H9 (cell line): ENCODE data around the gene BAIAP2. TPM values are rescaled to one million over a fixed set of nuclear protein-coding genes. Genes with fewer than 3 reads are reported as not detected.

Source experiments
- DNase-seq: peaks from one replicate; pipeline ENCODE4 v3.0.0-alpha.2; 2017
- H2AFZ ChIP-seq: one replicate; pipeline ENCODE4 v1.6.1; 2013; ENCODE audit warnings: mild to moderate bottlenecking, low read length, control low read depth, moderate library complexity
- H2AK5ac ChIP-seq: 2 replicates; pipeline ENCODE4 v1.6.1; 2013; ENCODE audit warnings: low read length, control low read depth, mixed read lengths; ENCODE audit not compliant: insufficient read length
- H2BK120ac ChIP-seq: one replicate; pipeline ENCODE4 v1.6.1; 2013; ENCODE audit warnings: low read depth, mild to moderate bottlenecking, low read length, control low read depth, inconsistent platforms; ENCODE audit not compliant: poor library complexity, severe bottlenecking
- H2BK12ac ChIP-seq: 2 replicates; pipeline ENCODE4 v1.6.1; 2013; ENCODE audit warnings: low read length, control low read depth, mixed read lengths, low read depth; ENCODE audit not compliant: insufficient read length
- H2BK15ac ChIP-seq: 2 replicates; pipeline ENCODE4 v1.6.1; 2013; ENCODE audit warnings: low read depth, low read length, control low read depth
- H2BK20ac ChIP-seq: one replicate; pipeline ENCODE4 v1.6.1; 2013; ENCODE audit warnings: low read depth, mild to moderate bottlenecking, low read length, control low read depth, inconsistent platforms; ENCODE audit not compliant: poor library complexity, severe bottlenecking
- H2BK5ac ChIP-seq: 2 replicates; pipeline ENCODE4 v1.6.1; 2013; ENCODE audit warnings: low read length, control low read depth, mixed read lengths; ENCODE audit not compliant: insufficient read length
- H3K14ac ChIP-seq: 2 replicates; pipeline ENCODE4 v1.6.1; 2013; ENCODE audit warnings: low read length, control low read depth; ENCODE audit not compliant: insufficient read depth
- H3K18ac ChIP-seq: 2 replicates; pipeline ENCODE4 v1.6.1; 2013; ENCODE audit warnings: low read depth, mild to moderate bottlenecking, mixed read lengths, low read length, control low read depth; ENCODE audit not compliant: insufficient read length
- H3K23ac ChIP-seq: 2 replicates; pipeline ENCODE4 v1.6.1; 2013; ENCODE audit warnings: low read length, control low read depth, mixed read lengths, low read depth; ENCODE audit not compliant: insufficient read length
- H3K23me2 ChIP-seq: 2 replicates; pipeline ENCODE4 v1.6.1; 2013; ENCODE audit warnings: low read depth, mild to moderate bottlenecking, mixed read lengths, low read length, control low read depth; ENCODE audit not compliant: insufficient read length, poor library complexity, severe bottlenecking
- H3K27ac ChIP-seq: 2 replicates; pipeline ENCODE4 v1.5.1; 2013; ENCODE audit warnings: low read length, control low read depth, mixed read lengths, low read depth; ENCODE audit not compliant: insufficient read length
- H3K27me3 ChIP-seq: 2 replicates; pipeline ENCODE4 v1.6.1; 2013; ENCODE audit warnings: low read length, control low read depth, inconsistent platforms; ENCODE audit not compliant: insufficient read depth
- H3K4ac ChIP-seq: 2 replicates; pipeline ENCODE4 v1.6.1; 2013; ENCODE audit warnings: low read depth, mild to moderate bottlenecking, control low read depth, inconsistent platforms, low read length, moderate library complexity
- H3K4me1 ChIP-seq: 2 replicates; pipeline ENCODE4 v1.6.1; 2013; ENCODE audit warnings: low read length, control low read depth, inconsistent platforms; ENCODE audit not compliant: insufficient read depth
- H3K4me2 ChIP-seq: 2 replicates; pipeline ENCODE4 v1.6.1; 2013; ENCODE audit warnings: low read length, control low read depth, mixed read lengths; ENCODE audit not compliant: insufficient read length, insufficient read depth
- H3K56ac ChIP-seq: 2 replicates; pipeline ENCODE4 v1.6.1; 2013; ENCODE audit warnings: low read depth, mild to moderate bottlenecking, mixed read lengths, low read length, control low read depth; ENCODE audit not compliant: insufficient read length
- H3K79me1 ChIP-seq: 2 replicates; pipeline ENCODE4 v1.6.1; 2013; ENCODE audit warnings: low read depth, mild to moderate bottlenecking, moderate library complexity, low read length, control low read depth, inconsistent platforms; ENCODE audit not compliant: insufficient read depth, poor library complexity, severe bottlenecking
- H3K79me2 ChIP-seq: 2 replicates; pipeline ENCODE4 v1.6.1; 2013; ENCODE audit warnings: low read length, control low read depth, inconsistent platforms; ENCODE audit not compliant: insufficient read depth
- H3K9ac ChIP-seq: 2 replicates; pipeline ENCODE4 v1.6.1; 2013; ENCODE audit warnings: low read length, control low read depth, mixed read lengths; ENCODE audit not compliant: insufficient read length; ENCODE audit errors: extremely low read depth
- H3K9me3 ChIP-seq: one replicate; pipeline ENCODE4 v1.6.1; 2013; ENCODE audit warnings: low read depth, low read length, inconsistent platforms; ENCODE audit not compliant: control insufficient read depth
- H3T11ph ChIP-seq: one replicate; pipeline ENCODE4 v1.6.1; 2013; ENCODE audit warnings: mild to moderate bottlenecking, low read length, control low read depth, inconsistent platforms
- H4K20me1 ChIP-seq: one replicate; pipeline ENCODE4 v1.6.1; 2013; ENCODE audit not compliant: control insufficient read depth, insufficient read length, insufficient read depth
- H4K5ac ChIP-seq: 2 replicates; pipeline ENCODE4 v1.6.1; 2013; ENCODE audit warnings: low read depth, mild to moderate bottlenecking, mixed read lengths, low read length, control low read depth; ENCODE audit not compliant: insufficient read length
- H4K8ac ChIP-seq: replicated peaks from 2 replicates; pipeline ENCODE4 v1.6.1; 2013; ENCODE audit warnings: low read length, control low read depth, mixed read lengths, low read depth; ENCODE audit not compliant: insufficient read length
- H4K91ac ChIP-seq: 2 replicates; pipeline ENCODE4 v1.6.1; 2013; ENCODE audit warnings: low read depth, mild to moderate bottlenecking, moderate library complexity, mixed read lengths, low read length, control low read depth; ENCODE audit not compliant: insufficient read length
- H3K27ac Mint-ChIP-seq, 3 experiments: 2 replicates in 2 of 3; 3 replicates in 1 of 3; pipeline ENCODE4 v1.8.0; 2020 to 2021; ENCODE audit warnings: mixed read lengths in 3 of 3, mild to moderate bottlenecking in 1 of 3, moderate library complexity in 1 of 3
- H3K27me3 Mint-ChIP-seq: 2 replicates; pipeline ENCODE4 v1.8.0; 2021; ENCODE audit warnings: low read depth, mild to moderate bottlenecking, moderate library complexity, mixed read lengths
- H3K36me3 Mint-ChIP-seq, 3 experiments: 2 replicates in 2 of 3; 3 replicates in 1 of 3; pipeline ENCODE4 v1.8.0; 2020 to 2021; ENCODE audit warnings: low read depth in 3 of 3, mixed read lengths in 3 of 3; ENCODE audit not compliant: insufficient read depth in 1 of 3
- H3K4me1 Mint-ChIP-seq, 2 experiments: 2 replicates each; pipeline ENCODE4 v1.8.0; 2020; ENCODE audit warnings: mixed read lengths in 2 of 2
- H3K4me3 Mint-ChIP-seq, 2 experiments: 2 replicates in 1 of 2; 3 replicates in 1 of 2; pipeline ENCODE4 v1.8.0; 2020 to 2021; ENCODE audit warnings: mild to moderate bottlenecking in 2 of 2, mixed read lengths in 2 of 2, moderate library complexity in 1 of 2
- H3K9me3 Mint-ChIP-seq, 2 experiments: 2 replicates in 1 of 2; 3 replicates in 1 of 2; pipeline ENCODE4 v1.8.0; 2020; ENCODE audit warnings: mild to moderate bottlenecking in 2 of 2, mixed read lengths in 2 of 2, moderate library complexity in 1 of 2
- CTCF ChIP-seq: fragments of 200-600 bp; sonication (generic); conservative IDR thresholded peaks from 3 replicates; pipeline ENCODE4 v1.8.0; 2021; ENCODE audit warnings: antibody characterized with exemption, mild to moderate bottlenecking
- WGBS: extraction: QIAGEN DNeasy Blood & Tissue Kit; methylation state at CpG from one replicate; pipeline ENCODE4 v1.1.7; 2013; ENCODE audit warnings: missing lambda C conversion rate, low lambda C conversion rate, mixed read lengths; ENCODE audit not compliant: insufficient read length; ENCODE audit errors: extremely low coverage; 5-methylcytosine and 5-hydroxymethylcytosine counted together
- total RNA-seq: library from RNA; stranded (reverse); gene quantifications from 2 replicates; pipeline ENCODE4 v1.2.1, GENCODE V29; 2021

The BAIAP2 gene
- total RNA-seq, 1 experiment from 2014 or later = 27.8 TPM

- Histone ChIP-seq H3K9ac (no peak overlapping the region), H3K23me2 (peaks cover 4% of the 10 kb centered on the region), H4K5ac (no peak overlapping the region), H4K91ac (no peak overlapping the region), H3K56ac (no peak overlapping the region), H4K20me1 (no peaks in the 10 kb centered on the region), H2BK15ac (no peak overlapping the region), H3K4me2 (no peak overlapping the region), H2BK5ac (no peak overlapping the region), H3K4ac (no peak overlapping the region), H2AFZ (no peak overlapping the region), H3K4me1 (no peaks in the 10 kb centered on the region), H3K79me1 (no peaks in the 10 kb centered on the region), H3K79me2 (no peaks in the 10 kb centered on the region), H2BK12ac (no peak overlapping the region), H4K8ac (no peak overlapping the region), H3T11ph (no peak overlapping the region), H3K18ac (no peak overlapping the region), H3K14ac (no peak overlapping the region), H2AK5ac (no peak overlapping the region), H2BK120ac (no peak overlapping the region), H3K9me3 (no peaks in the 10 kb centered on the region), H3K27ac (no peak overlapping the region), H3K23ac (no peak overlapping the region), H2BK20ac (no peak overlapping the region), H3K27me3 (no peaks in the 10 kb centered on the region; the same call in 1 of the 2 replicates)
- Mint-ChIP-seq H3K4me1 (peaks cover 6 to 10% of the 10 kb centered on the region in 2 experiments; a peak in 2 of 4 replicates), H3K9me3 (no peaks in the 10 kb centered on the region), H3K27me3 (peaks cover 28% of the 10 kb centered on the region), H3K4me3 (no peak overlapping the region), H3K27ac (peak overlapping the region in 1 of 3 experiments; percentile 68; a peak in 1 of 7 replicates), H3K36me3 (peaks cover 5 to 23% (median 20%) of the 10 kb centered on the region in 3 experiments; a peak in 5 of 7 replicates)
- DNase-seq = peak; percentile 36
- no CpG with 5 or more reads among the region's 39 CpGs for WGBS
- TF ChIP-seq CTCF = no peak; the same call in 2 of the 3 replicates
Measured at GRCh38 chr17:80998748-80999535, 36.0 kb upstream of the BAIAP2 start.
